Endothelial cell of umbilical vein (primary cell): ENCODE data around the gene MMP2. TPM values are rescaled to one million over a fixed set of nuclear protein-coding genes. Genes with fewer than 3 reads are reported as not detected.

Source experiments
- BruUV-seq: library from RNA; stranded (reverse); fragments of 400-500 nt; replicated peaks from 2 replicates; lab custom pipeline; 2021; lab: Mats Ljungman, UMichigan
- CTCF ChIA-PET: fragments of 300-600, 350-600 bp; sonication (Branson Sonifier 250); formaldehyde crosslinking; loops from one replicate; lab custom pipeline; 2021; ENCODE audit warnings: antibody characterized with exemption, inconsistent platforms; lab: Charles Lee
- POLR2A ChIA-PET: fragments of 300-600, 350-600 bp; sonication (Branson Sonifier 250); formaldehyde crosslinking; loops from one replicate; lab custom pipeline; 2021; ENCODE audit warnings: antibody characterized with exemption, inconsistent platforms; lab: Charles Lee
- DNase-seq: peaks from one replicate; pipeline ENCODE4 v3.0.0-alpha.2; 2011; ENCODE audit warnings: low read depth, low spot score
- FAIRE-seq: peaks from 2 replicates; lab custom pipeline; 2011; peaks lifted over from hg19 to GRCh38; lab: Jason Lieb, UNC
- H2AFZ ChIP-seq: 2 replicates; pipeline ENCODE4 v1.6.0; 2012; ENCODE audit warnings: low read depth, low read length, control low read depth, inconsistent platforms
- H3K27ac ChIP-seq: 2 replicates; pipeline ENCODE4 v1.5.1; 2011; ENCODE audit warnings: low read depth, mild to moderate bottlenecking, control low read depth, low read length, moderate library complexity; ENCODE audit not compliant: insufficient read depth
- H3K27me3 ChIP-seq, 2 experiments: 2 replicates each; pipeline versions ENCODE4 v1.6.0 to v1.6.1; 2011; ENCODE audit warnings: low read length in 2 of 2, mixed read lengths in 1 of 2; ENCODE audit not compliant: control insufficient read depth in 2 of 2, insufficient read depth in 2 of 2
- H3K36me3 ChIP-seq, 2 experiments: 2 replicates in 1 of 2; 3 replicates in 1 of 2; pipeline ENCODE4 v1.5.1; 2011; ENCODE audit warnings: low read length in 2 of 2, mild to moderate bottlenecking in 1 of 2, moderate library complexity in 1 of 2; ENCODE audit not compliant: control insufficient read depth in 2 of 2, insufficient read depth in 2 of 2; ENCODE audit errors: extremely low read depth in 1 of 2
- H3K4me1 ChIP-seq: 3 replicates; pipeline ENCODE4 v1.5.1; 2011; ENCODE audit warnings: mild to moderate bottlenecking, low read length; ENCODE audit not compliant: control insufficient read depth, insufficient read depth; ENCODE audit errors: extremely low read depth
- H3K4me2 ChIP-seq: 2 replicates; pipeline ENCODE4 v1.6.1; 2011; ENCODE audit warnings: low read length, control low read depth, mixed read lengths; ENCODE audit not compliant: insufficient read depth
- H3K4me3 ChIP-seq, 3 experiments: fragments of 200-600 bp in 1 of 3; sonication (generic), shearing (Covaris generic) in 1 of 3; replicated peaks in 1 of 3; 2 replicates each; pipeline ENCODE4 v1.5.1; 2011 to 2016; ENCODE audit warnings: control low read depth in 3 of 3, low read length in 3 of 3, mild to moderate bottlenecking in 2 of 3, inconsistent platforms in 1 of 3, low read depth in 1 of 3, moderate library complexity in 1 of 3; ENCODE audit not compliant: insufficient read depth in 1 of 3
- H3K79me2 ChIP-seq: 2 replicates; pipeline ENCODE4 v1.6.0; 2012; ENCODE audit warnings: low read length, inconsistent platforms; ENCODE audit not compliant: control insufficient read depth, insufficient read depth
- H3K9ac ChIP-seq: replicated peaks from 2 replicates; pipeline ENCODE3; 2011; ENCODE audit warnings: low read length, control low read depth; ENCODE audit not compliant: insufficient read depth; ENCODE audit errors: extremely low read depth
- H3K9me1 ChIP-seq: replicated peaks from 3 replicates; pipeline ENCODE4 v1.6.0; 2011; ENCODE audit warnings: mild to moderate bottlenecking, low read length; ENCODE audit not compliant: control insufficient read depth, insufficient read depth; ENCODE audit errors: extremely low read depth
- H3K9me3 ChIP-seq: replicated peaks from 2 replicates; pipeline ENCODE4 v1.5.1; 2012; ENCODE audit warnings: low read length, inconsistent platforms; ENCODE audit not compliant: control insufficient read depth, insufficient read depth
- H4K20me1 ChIP-seq: replicated peaks from 2 replicates; pipeline ENCODE3; 2011; ENCODE audit warnings: mild to moderate bottlenecking, low read length; ENCODE audit not compliant: control insufficient read depth, insufficient read depth; ENCODE audit errors: extremely low read depth
- CTCF ChIP-seq, 2 donors: IDR thresholded peaks; 1 replicate in 1 of 2; 2 replicates in 1 of 2; pipeline ENCODE4 v1.5.1; 2011; ENCODE audit warnings: low read length in 2 of 2, mild to moderate bottlenecking in 2 of 2, moderate library complexity in 2 of 2, control low read depth in 1 of 2, inconsistent platforms in 1 of 2, low read depth in 1 of 2; ENCODE audit not compliant: insufficient read depth in 1 of 2; ENCODE audit errors: extremely low read depth in 1 of 2
- EZH2 ChIP-seq: IDR thresholded peaks from 2 replicates; pipeline ENCODE4 v1.6.1; 2012; ENCODE audit warnings: borderline replicate concordance, low read depth, mild to moderate bottlenecking, moderate library complexity, low read length, inconsistent platforms; ENCODE audit not compliant: severe bottlenecking
- FOS ChIP-seq: IDR thresholded peaks from 2 replicates; pipeline ENCODE4 v1.6.1; 2011; ENCODE audit warnings: mild to moderate bottlenecking, low read length, moderate library complexity, borderline replicate concordance; ENCODE audit not compliant: insufficient read depth
- GATA2 ChIP-seq: IDR thresholded peaks from 2 replicates; pipeline ENCODE4 v1.7.0; 2011; ENCODE audit warnings: low read depth, mild to moderate bottlenecking, moderate library complexity, mixed read lengths, low read length; ENCODE audit not compliant: insufficient read length, insufficient read depth
- JUN ChIP-seq: IDR thresholded peaks from 2 replicates; pipeline ENCODE4 v1.6.1; 2011; ENCODE audit warnings: borderline replicate concordance, low read depth; ENCODE audit not compliant: insufficient read length, insufficient read depth
- MAX ChIP-seq: IDR thresholded peaks from 2 replicates; pipeline ENCODE4 v1.6.1; 2011; ENCODE audit not compliant: insufficient read depth, insufficient read length
- MYC ChIP-seq: IDR thresholded peaks from one replicate; pipeline ENCODE4 v1.6.1; 2011; ENCODE audit warnings: mild to moderate bottlenecking, low read depth, low read length
- POLR2A ChIP-seq: IDR thresholded peaks from 2 replicates; pipeline ENCODE4 v1.6.1; 2012; ENCODE audit warnings: low read depth, mild to moderate bottlenecking, control low read depth, low read length
- POLR2AphosphoS5 ChIP-seq: IDR thresholded peaks from 2 replicates; pipeline ENCODE4 v1.6.1; 2012; ENCODE audit warnings: low read depth, mild to moderate bottlenecking, control low read depth, low read length, moderate library complexity; ENCODE audit not compliant: insufficient read depth
- dilution Hi-C: fragments of 300-500 bp; cut with MboI; formaldehyde crosslinking; loops from one replicate; pipeline ENCODE4 v1.15.0; 2019; ENCODE audit warnings: low sequenced_read_pairs; ENCODE audit not compliant: extremely low pct_ligation_motif_present
- intact Hi-C: fragments of 100-400 bp; cut with micrococcal nuclease; formaldehyde crosslinking; loops from one replicate; pipeline ENCODE4 v1.10.0; 2022
- polyA plus RNA-seq, 4 experiments: library from polyadenylated mRNA; depleted of rRNA in 3 of 4; stranded (reverse) in 3 of 4; unstranded in 1 of 4; fragments of >200 nt; gene quantifications; 2 replicates each; pipeline versions ENCODE4 v1.2.1 to v1.2.3, GENCODE V29; 2011 to 2012; ENCODE audit warnings: missing spikeins in 1 of 4
- total RNA-seq: library from RNA; stranded (reverse); gene quantifications from 2 replicates; pipeline ENCODE4 v1.2.3, GENCODE V29; 2021

MMP2 gene
- total and polyA plus RNA-seq, 2 donors (not counting 3 experiments of a cell fraction or from before 2014, with no cell fraction given): 771 to 1,508 TPM

DNA sequence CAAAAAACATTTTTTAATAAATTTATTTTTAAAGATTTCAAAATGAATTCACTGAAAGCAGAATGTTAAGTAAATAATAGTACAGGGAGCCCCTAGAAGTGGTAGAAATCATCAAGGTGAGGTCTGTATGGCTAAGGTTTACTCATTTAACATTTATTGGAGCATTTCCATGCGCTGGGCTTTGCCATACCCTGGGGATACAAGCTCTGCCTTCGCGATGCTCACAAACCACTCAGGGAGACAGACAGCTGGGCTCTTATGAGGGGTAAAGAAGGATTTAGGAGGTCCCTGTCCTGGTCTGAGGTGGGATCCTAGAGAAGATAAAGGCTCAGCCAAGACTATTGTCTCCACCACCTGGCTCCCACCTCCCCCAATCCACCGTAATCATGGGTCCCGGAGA, 18.6 kb downstream of the MMP2 start:
- peaks cover 77% of the 10 kb centered on the region for H3K4me1 ChIP-seq
- peaks cover 37 to 44% of the 10 kb centered on the region in 2 experiments for H3K36me3 ChIP-seq
- BruUV-seq: no TSS peak
- dilution Hi-C loops: no loop called here
- intact Hi-C loops: no loop called here
- no peak overlapping the region for H2AFZ ChIP-seq
- H3K27me3 ChIP-seq: no peaks in the 10 kb centered on the region
- H3K27ac ChIP-seq: peak overlapping the region; percentile 95
- ChIA-PET POLR2A (no interaction called here), CTCF (interaction anchor here (1.5 to 4.2 kb wide), 3 partner anchors 9 to 205 kb away, joined by 3 to 69 read pairs (median 4); no protein-coding TSS in a partner anchor)
- H3K4me2 ChIP-seq: no peak overlapping the region
- H3K79me2 ChIP-seq: no peaks in the 10 kb centered on the region
- H3K9ac ChIP-seq: no peak overlapping the region
- no peak for FAIRE-seq
- no peaks in the 10 kb centered on the region for H3K9me1 ChIP-seq
- H3K4me3 ChIP-seq: no peak overlapping the region
- no peaks in the 10 kb centered on the region for H3K9me3 ChIP-seq
- no peaks in the 10 kb centered on the region for H4K20me1 ChIP-seq
- TF ChIP-seq EZH2 (no peak), JUN (no peak), GATA2 (no peak)
- DNase-seq: no peak

DNA sequence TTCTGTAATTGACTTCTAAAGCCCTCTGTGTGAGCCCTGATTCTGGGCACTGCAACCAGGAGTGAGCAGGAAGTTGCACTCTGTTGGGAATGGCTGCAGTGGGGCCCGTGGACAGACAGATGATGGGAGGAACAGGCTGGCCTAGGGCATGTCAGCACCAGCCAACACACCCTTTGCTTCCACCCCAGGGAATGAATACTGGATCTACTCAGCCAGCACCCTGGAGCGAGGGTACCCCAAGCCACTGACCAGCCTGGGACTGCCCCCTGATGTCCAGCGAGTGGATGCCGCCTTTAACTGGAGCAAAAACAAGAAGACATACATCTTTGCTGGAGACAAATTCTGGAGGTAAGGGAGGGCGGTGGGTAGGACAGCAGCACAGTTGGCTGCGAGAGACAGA, 19.1 kb downstream of the MMP2 start:
- Histone ChIP-seq H3K79me2 (no peaks in the 10 kb centered on the region), H3K9ac (no peak overlapping the region), H4K20me1 (no peaks in the 10 kb centered on the region), H3K4me1 (peaks cover 82% of the 10 kb centered on the region), H3K27ac (peak overlapping the region; percentile 95), H3K9me1 (no peaks in the 10 kb centered on the region), H3K27me3 (no peaks in the 10 kb centered on the region), H3K36me3 (peaks cover 38 to 43% of the 10 kb centered on the region in 2 experiments), H2AFZ (no peak overlapping the region), H3K4me2 (no peak overlapping the region), H3K9me3 (no peaks in the 10 kb centered on the region), H3K4me3 (no peak overlapping the region)
- POLR2A ChIA-PET: no interaction called here
- dilution Hi-C loops (no loop called here), intact Hi-C loops (no loop called here)
- BruUV-seq: no TSS peak
- DNase-seq (no peak), FAIRE-seq (no peak)
- TF ChIP-seq CTCF (IDR thresholded peaks at IDR 0.05; ENCODE audit: extremely low read depth in 1 of 2, insufficient read depth in 1 of 2, low read depth in 1 of 2, low read length in 2 of 2) (no peak), JUN (no peak), MYC (no peak), GATA2 (no peak), MAX (no peak), EZH2 (no peak), FOS (no peak), POLR2A (no peak), POLR2AphosphoS5 (no peak)
- CTCF ChIA-PET: interaction anchor here (1.1 to 5.5 kb wide), 5 partner anchors 10 to 204 kb away, joined by 3 to 69 read pairs (median 4); no protein-coding TSS in a partner anchor
